AG20443 (cell line): ENCODE data around the gene PDCL2.
"Not testable (repeated sequence)": the region's sequence is repeated elsewhere in the genome, so short reads cannot be mapped to it uniquely, and the experiment has no call there.

Experiments
- DNase-seq: peaks from one replicate; pipeline ENCODE4 v3.0.0; 2012; ENCODE audit warnings: low spot score, mixed read lengths

Gene PDCL2

DNA sequence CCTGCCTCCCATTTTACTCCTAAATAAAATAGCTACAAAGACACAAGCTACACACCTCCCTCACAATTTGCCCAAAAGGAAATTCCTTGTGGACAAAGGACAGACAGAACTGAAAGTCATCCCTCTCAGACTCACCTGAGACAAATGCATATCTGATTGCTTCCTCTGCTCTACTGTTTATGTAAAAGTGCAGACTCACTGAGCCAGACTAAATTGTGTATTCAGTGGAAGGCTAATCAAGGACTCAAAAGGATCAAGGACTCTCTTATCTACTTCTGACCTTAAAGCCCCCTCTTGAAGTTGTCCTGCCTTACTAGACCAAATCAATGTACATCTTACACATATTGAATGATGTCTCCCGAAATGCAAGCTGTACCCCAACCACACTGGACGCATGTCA lies 3.9 kb downstream of the PDCL2 start:
- DNase-seq: no peak

DNA sequence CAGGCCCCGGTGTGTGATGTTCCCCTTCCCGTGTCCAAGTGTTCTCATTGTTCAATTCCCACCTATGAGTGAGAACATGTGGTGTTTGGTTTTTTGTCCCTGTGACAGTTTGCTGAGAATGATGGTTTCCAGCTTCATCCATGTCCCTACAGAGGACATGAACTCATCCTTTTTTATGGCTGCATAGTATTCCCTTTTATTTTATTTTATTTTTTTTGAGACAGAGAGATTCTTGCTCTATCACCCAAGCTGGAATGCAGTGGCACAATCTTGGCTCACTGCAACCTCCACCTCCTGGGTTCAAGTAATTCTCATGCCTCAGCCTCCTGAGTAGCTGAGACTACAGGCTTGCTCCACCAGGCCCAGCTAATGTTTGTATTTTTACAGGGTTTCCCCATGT lies 9.3 kb downstream of the PDCL2 start:
- DNase-seq: not testable (repeated sequence)

DNA sequence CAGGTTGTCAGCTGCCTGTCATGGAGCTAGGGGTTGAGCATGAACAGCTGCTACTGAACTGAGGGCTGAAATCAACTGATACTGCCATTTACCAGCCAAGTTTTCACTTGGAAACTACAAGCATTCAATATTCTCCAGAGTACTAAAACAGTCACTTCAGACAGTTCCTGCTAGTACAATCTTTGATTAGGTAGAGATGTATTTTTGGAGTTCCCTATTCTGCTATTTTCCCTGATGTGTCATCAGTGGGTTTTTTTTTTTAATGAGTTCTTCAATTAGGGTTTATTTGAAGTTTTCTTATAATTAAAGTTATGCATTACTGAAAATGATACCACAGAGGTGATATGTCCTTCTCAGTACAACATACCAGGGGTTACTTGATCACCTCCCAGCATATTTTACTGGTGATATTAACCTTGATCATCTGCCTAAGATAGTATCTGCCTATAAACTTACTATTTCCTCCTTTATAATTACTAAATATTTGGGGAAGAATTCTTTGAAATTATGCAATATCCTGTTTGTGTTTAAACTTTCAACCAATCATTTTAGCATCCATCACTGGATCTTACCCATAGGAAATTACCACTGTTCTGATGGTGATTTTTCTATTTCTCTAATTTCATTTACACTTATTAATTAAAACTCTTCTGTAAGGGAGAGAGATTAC lies 13.6 kb downstream of the PDCL2 start:
- no peak for DNase-seq

DNA sequence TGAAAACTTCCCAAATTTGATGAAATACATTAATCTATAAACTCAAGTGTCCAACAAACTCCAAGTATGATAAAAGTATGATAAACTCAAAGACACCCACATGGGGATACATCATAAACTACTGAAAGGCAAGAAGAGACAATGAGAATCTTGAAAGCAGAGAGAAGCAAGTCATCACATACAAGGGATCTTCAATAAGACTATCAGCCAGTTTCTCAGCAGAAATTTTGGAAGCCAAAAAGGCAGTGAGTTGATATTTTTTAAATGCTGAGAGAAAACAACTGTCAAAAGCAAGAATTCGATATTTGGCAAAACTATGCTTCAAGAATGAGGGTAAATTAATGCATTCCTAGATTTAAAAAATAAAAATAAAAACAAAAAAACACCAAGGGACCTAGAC lies 16.5 kb downstream of the PDCL2 start:
- DNase-seq: no peak

DNA sequence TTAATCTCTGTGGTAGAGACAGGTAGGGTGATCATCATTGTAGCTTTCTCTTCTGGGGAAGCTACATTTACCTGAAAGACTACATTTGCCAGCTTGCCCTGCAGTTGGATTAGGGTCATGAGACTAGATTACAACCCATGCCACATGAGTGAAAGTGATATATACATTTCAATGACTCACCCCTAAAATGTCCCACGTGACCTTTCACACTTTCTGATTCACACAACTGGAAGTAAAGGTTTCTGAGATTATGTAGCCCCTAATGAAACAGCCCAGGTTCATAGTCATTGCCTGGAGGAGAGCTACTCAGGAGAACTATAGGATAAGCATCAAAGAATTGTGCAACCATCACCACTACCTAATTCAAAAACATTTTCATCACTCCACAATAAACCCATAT lies 17.8 kb downstream of the PDCL2 start:
- DNase-seq: no peak

DNA sequence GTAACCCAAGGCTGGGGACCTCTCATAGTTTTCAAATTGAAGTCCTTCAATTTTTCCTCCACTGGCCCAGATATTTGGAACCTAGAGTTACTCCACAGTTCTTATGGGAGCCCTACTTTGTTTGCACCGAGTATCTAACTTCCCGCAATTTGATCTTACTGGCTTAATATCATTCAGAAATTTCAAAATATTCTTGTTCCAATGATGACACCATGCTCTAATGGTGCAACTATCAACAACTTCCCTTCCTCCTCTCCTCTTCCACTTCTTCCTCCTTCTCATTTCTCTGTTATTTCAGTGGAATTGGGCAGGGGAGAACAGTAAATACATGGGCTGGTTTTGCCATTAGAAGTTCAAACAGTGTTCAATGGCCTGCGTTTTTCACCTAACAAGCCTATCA lies 20.2 kb downstream of the PDCL2 start:
- no peak for DNase-seq

DNA sequence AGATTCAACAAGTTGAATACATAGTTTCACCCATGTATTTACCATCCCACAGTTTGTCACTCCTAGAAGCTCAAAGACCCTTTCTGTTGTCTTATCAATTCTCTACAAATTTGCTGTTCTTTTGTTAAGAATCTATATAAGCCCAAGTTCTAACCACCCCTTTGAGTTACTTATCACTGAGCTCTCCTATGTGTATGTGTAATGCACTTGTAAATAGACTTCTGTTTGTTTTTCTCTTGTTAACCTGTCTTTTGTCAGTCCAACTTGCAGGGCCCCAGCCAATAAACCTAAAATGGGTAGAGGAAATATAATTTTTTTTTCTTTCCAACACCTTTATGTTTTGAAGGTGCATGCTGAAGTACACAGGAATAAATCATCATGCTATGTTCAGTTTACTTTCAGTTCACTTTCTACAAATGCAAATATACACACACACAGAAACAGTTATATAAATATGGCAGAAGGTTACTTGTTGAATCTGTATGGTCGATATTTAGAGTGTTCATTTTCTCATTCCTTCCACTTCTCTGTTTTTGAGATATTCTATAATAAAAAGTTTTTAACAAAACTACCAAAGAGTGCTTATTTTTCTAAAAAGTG lies 23.0 kb downstream of the PDCL2 start:
- DNase-seq: no peak

DNA sequence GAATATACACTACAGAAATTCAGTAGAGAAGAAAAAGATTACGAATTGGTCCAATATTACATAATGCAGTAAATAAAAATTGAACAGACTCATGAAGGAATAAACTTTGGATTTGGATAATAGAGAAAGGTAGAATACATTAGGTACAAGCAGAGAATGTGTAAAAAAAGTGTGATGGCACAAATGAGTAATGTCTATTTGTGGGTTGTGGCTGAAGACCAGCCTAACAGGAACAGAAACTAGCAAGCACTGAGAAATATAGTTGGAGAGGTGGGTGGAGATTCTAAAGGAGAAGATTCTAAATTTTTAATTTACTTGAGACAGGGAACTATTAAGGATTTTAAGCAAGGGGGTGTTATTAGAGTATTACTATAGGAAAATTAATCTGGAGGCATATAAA lies 30.2 kb downstream of the PDCL2 start:
- DNase-seq: no peak

DNA sequence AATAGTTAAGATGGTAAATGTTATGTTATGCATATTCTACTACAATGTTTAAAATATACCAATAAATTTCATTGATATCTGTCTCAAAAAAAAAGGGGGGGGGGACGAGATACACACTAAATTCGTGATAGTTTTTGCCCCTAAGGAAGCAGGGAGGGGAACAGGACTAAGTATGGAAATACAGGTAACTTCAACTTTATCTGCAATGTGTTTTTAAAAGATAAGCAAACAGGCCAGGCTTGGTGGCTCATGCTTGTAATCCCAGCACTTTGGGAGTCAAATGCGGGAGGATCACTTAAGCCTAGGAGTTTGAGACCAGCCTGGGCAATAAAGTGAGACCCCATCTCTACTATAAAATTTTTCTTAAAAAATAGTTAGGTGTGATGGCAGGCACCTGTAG lies 31.9 kb downstream of the PDCL2 start:
- DNase-seq: no peak

DNA sequence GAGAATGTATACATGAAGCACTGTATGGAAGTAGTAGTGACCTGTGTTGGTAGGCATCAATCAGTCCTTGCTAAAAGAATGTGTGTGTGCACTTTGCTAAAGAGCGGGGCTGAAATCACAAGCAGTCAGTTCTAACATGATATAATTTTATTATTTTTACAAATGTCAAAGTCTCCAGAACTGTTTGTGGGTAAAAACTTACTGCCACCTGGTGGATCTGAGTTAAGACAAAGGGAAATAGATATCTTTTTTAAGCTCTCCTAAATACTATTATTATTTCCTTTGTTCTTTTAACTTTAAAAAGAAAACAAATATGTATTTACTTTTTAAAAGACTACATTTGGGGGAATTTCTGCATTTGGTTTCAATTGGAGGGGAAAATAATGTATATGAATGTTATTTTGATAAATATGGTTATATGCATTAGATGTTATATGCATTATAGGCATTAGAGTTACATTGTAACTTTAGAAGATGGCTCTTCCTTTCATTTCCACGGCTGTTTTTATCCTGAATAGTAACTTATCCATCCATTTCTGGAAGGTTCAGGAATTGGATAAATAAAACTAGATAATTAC lies 37.5 kb downstream of the PDCL2 start:
- peak; percentile 50 for DNase-seq

DNA sequence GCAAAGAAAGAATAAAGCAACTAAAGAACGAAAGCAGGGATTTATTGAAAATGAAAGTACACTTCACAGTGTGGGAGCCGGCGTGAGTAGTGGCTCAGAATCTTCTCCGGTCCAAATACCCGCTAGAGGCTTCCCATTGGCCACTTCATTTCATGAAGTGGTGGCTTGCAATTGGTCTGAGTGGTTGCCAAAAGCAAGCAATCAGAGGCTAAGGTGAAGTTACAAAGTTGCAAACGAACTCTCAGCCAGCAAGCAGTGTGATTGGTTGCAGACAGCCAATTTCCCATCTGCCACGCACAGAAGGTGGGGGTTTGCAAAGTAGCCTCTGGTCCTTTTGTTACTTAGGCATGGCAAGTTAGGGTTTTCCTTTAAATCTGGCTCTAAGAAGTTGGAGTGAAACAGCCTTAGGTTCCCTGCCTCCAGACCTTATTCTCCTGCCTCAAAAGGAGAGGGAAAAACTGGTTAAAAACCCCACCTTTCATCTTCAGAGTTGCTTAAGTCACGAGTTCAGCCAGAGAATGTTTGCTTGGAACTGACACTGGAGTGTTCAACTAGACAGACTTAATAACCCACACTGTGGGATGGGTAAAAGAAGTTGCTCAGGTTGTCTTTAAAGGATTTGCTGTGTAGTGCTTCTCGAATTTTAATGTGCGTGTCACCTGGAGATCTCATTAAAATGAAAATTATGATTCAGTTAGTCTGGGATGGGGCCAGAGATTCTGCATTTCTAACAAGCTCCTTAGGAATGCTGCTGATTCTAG lies 38.4 kb downstream of the PDCL2 start:
- peak; percentile 63 for DNase-seq

DNA sequence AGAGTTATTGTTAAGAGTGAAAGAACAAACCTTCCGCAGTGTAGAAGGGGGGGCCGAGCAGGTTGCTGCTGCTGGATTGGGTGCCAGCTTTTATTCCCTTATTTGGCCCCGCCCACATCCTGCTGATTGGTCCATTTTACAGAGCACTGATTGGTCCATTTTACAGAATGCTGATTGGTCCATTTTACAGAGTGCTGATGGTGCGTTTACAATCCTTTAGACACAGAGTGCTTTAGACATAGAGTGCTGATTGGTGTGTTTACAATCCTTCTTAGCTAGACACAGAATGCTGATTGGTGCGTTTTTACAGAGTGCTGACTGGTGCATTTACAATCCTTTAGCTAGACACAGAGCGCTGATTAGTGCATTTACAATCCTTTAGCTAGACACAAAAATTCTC lies 40.1 kb downstream of the PDCL2 start:
- not testable (repeated sequence) for DNase-seq

DNA sequence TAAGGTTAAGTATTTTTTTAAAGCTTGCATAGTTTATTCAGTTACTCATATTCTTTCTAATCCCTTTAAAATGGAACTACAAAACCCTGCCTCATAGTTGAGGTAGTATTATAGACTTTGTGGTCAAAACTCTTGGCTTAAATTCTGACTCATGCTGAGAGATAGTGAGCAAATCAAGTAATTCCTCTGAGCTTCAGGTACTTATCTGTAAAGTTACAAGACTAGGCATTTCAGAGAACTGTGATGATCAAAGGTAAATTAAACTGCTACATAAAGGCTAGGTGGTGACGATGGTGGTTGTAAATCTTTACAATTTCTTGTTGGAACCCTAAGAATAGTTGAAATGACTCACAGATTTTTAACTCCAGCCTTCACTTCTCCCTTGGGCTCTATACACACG lies 42.2 kb downstream of the PDCL2 start:
- peak; percentile 31 for DNase-seq

DNA sequence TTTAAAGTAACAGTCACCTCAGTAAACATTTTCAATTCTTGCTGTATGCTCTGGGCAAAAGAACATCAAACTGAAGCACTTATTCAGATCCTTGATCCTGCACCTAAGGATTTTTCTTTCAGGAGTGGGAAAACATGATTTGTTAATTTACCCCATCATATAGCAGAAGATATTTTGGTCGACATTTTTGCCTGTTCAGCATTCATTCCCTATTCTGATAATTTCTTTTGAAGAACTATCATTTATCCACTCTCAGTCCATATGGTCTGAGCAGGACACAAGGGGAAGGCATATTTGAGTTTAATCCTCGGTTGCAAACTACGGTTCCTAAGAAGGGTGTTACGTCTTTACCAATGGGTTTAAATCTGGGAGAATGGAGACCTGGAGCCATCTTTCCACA lies 44.1 kb downstream of the PDCL2 start:
- DNase-seq: no peak

DNA sequence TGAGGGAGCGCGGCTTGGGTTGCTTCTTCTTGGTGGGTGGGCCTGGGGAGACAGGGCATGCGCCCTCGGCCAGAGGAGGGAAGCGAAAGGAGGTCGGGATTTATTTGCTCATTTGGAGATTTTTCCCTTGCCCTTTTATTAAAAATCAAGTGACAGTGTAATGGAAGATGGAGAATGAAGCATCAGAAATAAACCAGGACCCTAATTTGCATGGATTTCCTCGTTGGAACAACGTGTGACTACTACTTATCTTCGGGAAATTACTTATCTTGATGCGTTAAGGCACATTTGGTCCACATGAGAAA lies 44.6 kb downstream of the PDCL2 start:
- peak; percentile 41 for DNase-seq

DNA sequence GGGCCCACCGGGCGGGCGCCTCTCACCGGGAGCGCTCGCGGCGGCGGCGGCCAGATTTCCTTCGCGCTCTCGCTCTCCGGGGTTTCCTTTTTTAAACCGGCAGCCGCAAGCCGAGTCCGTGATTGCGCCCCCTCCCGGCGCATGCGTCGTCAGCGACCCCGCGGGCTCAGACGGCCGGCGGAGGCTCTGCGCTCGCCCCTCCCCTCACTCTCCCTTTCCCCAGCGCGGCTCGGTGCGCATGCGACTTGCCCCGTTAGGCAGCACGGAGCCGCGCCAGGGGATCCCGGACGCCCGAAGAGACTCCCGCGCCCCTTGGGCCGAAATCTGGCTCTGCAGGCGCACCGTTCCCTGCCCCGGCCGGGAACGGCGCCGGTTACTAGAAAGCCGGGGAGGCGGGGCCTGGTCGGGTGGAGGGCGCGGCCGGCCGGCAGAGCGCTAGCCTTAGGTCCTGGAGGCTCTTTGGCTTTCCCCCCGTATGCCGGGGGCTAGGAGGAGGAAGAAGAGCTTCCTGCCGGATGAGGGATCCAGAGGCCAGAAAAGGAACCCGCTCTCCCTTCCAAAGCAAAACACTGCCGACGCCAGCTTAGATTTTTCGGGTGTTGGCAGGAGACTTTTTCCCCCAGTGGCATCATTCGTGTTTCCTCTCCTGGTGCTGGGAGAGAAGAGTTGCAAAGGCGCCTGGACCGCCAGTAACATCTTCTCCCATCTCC lies 45.1 kb downstream of the PDCL2 start, which contains the start of gene CLOCK:
Gene CLOCK (minus strand): TSS at position 154 of the 710 bp plus-strand sequence. CDS start 64,124 bp downstream, outside the sequence.
- DNase-seq: peak; percentile 94

DNA sequence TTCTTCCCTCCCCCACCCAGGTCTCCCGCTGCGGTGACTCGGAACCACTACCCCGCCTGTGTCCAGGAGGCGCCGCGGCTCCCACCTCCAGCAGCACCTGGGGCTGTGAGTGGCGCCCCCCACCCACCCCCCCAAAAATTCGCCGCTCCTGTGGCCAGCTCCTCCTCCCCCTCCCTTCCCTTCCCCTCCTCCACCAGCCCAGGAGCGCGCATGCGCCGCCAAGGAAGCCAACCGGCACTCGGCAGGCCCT lies 45.6 kb downstream of the PDCL2 start:
- no peak for DNase-seq

DNA sequence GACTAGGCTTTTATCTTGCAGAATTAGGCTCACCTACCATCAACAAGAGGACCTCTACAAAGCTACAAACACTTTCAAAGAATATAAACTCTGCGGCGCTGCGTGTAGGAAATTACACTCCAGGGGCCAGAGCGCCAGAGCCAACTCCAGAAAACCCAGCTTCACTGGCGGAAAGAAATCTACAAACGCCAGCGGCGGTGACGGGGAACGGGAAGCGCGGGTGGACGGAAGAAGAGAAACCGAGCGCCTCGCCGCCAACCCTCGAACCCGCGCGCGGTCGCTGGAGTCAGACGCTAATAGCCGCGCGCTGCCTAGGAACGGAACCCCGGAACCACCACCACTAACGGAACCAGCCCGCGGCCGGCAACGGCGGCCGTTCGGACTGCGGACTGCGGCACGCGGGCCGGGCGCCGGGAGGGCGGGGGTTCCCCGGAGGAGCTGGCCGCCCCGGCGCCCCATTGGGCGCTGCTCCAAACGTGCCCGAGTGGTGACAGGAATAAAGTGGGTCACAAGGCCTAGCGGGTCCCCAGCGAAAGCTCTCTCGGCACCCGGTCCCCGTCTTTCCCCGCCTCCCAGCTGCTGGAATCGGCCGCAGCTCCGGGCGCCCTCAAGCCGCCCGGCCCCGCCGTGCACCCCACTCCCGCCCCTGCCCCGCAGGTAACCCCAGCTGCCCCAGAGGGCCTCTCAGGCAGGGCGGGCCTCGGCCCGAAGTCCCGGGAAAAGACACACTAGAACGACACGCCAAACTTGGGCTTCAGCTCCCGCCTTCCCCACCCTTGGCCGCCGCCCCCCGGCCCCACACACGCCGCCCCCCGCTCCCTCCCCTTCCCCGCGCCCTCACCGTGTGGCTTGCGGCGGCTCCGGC lies 46.2 kb downstream of the PDCL2 start:
- DNase-seq: peak; percentile 82

DNA sequence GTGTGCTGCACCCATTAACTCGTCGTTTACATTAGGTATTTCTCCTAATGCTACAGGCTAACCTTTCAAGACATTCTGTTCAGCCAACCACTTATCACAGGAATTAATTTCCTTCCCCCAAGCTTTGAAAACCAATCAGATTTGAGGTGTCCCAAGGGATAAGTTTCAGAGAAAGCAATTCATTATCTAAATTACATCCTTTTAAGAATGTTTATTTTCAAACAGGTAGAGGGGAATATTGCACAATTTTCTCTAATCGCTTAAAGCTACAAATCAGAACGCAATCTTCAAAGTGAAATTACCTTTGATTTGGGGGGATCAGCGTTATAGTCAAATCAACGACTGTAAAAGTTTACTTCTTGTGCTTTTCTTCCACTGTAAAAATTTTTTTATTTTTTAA lies 46.9 kb downstream of the PDCL2 start:
- no peak for DNase-seq

DNA sequence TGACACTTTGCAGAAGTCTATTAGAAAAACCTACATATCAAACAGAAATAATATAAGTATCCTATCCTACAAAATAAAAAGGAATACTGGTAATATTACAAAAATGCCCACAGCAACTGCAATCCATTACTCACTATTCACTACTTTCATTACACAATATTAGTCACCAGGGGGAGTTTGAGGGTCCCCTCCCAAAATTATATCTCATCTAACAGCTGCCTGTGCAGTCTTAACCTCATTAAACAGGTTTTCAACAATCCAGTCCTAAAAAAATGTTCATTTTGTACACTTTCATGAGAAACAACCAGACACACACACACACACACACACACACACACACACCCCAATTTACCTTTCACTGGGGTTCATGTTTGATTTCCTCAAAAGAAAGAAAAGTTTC lies 48.2 kb downstream of the PDCL2 start:
- DNase-seq: no peak

DNA sequence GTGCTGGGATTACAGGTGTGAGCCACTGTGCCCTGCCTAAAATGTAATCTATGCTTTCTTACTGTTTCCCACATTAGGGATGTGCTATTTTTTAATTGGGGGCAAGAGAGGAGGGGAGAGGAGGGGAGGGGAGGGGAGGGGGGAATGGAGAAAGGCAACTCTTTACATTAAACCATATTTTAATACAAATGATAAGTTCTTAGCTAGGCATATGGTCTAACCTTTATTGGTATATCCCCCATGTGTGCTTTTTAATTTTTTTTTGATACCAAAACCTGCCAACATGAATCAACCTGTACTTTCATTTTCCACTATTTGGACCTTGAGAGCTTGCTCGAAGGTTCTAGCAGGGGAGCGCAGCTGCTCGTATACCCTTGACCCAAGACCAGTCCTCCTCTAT lies 51.8 kb downstream of the PDCL2 start:
- DNase-seq: no peak

DNA sequence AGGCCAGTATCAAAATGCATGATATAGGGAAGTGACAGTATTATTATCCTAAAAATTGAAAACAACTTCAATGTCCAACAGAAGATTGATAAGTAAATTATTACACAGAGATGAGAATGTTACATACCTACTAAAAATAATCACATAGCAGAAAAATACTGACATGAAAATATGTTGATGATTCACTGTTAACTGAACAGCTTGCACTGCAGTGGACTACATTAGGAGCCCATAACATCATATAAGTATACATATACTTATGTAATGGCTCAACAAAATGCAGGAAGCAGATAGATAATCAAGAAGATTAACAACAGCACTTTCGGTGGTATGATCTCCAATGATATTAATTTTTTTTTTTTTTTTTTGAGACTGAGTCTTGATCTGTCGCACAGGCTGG lies 52.4 kb downstream of the PDCL2 start:
- no peak for DNase-seq
